NCI-H2029 treated with DMSO at 0.1 percent for 48 hours (cell line): Measurements from ENCODE around the gene P2RX2.
A peak's percentile ranks its signal among the peaks of the same experiment; 100 is the strongest.
"Not testable (repeated sequence)": the region's sequence is repeated elsewhere in the genome, so short reads cannot be mapped to it uniquely, and the experiment has no call there.

Experiments used
- DNase-seq: peaks from one replicate; lab custom pipeline; 2025; lab: John Stamatoyannopoulos, UW

Gene P2RX2

GRCh38 chr12:132583736-132584135 lies 34.8 kb upstream of the P2RX2 start:
- DNase-seq = no peak

DNA sequence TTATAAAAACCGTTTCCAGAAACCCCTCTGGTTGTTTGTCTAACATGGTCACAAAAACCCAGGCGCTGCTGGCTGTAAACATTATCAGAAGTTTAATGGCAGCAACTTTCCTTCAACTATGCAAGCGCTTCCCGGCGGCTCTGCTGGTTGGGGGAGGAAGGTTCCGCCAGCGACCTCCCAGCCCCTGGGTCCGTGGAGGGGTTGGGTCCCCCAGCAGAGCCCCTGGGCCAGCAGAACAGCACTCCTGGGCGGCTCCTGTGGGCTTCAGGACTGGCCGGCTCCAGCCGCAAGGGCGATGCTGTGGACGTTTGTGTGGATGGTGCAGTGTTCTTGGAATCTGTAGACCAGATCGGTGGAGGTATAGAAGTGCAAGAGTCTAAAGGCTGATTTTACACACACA lies 34.1 kb upstream of the P2RX2 start:
- DNase-seq = no peak

- DNase-seq = no peak
Observed at GRCh38 chr12:132585177-132585576, 33.4 kb upstream of the P2RX2 start.

DNA sequence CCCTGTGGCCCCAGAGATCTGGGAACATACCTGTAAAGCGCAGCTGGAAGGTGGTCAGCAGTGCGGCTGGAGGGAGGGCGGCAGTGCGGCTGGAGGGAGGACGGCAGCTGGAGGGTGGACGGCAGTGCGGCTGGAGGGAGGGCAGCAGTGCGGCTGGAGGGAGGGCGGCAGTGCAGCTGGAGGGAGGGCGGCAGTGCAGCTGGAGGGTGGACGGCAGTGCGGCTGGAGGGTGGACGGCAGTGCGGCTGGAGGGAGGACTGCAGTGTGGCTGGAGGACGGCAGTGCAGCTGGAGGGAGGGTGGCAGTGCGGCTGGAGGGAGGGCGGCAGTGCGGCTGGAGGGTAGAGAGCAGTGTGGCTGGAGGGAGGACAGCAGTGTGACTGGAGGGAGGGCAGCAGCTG lies 31.6 kb upstream of the P2RX2 start:
- DNase-seq = no peak

GRCh38 chr12:132587781-132588180 lies 30.8 kb upstream of the P2RX2 start:
- no peak for DNase-seq

GRCh38 chr12:132588319-132588718 lies 30.3 kb upstream of the P2RX2 start:
- no peak for DNase-seq

GRCh38 chr12:132588821-132589669 lies 29.5 kb upstream of the P2RX2 start:
- DNase-seq = no peak

GRCh38 chr12:132591107-132591935 lies 27.3 kb upstream of the P2RX2 start:
- DNase-seq = no peak

GRCh38 chr12:132592282-132592970 lies 26.1 kb upstream of the P2RX2 start:
- DNase-seq = no peak

GRCh38 chr12:132593071-132593470 lies 25.5 kb upstream of the P2RX2 start:
- no peak for DNase-seq

DNA sequence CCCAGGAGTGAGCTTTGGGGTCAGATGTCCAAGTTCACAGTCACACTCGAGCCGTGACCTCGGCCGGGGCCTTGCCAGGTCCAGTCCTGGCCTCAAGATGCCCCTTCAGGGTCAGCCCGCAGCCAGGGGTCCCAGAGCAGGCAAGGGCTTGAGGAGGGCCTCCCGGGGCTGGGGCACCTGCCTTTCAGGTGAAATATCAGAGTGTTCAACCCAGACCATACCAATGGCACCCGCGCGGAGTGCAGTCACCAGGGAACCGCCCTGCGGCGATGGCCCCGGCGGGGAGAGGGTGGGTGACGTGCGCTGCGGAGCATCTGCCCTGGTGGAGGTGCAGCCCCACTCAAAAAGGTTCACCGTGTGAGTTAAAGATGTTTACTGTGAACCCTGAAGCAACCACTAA lies 25.1 kb upstream of the P2RX2 start:
- DNase-seq = no peak

- peak; percentile 95 for DNase-seq
Observed at GRCh38 chr12:132593938-132594358, 24.6 kb upstream of the P2RX2 start.

DNA sequence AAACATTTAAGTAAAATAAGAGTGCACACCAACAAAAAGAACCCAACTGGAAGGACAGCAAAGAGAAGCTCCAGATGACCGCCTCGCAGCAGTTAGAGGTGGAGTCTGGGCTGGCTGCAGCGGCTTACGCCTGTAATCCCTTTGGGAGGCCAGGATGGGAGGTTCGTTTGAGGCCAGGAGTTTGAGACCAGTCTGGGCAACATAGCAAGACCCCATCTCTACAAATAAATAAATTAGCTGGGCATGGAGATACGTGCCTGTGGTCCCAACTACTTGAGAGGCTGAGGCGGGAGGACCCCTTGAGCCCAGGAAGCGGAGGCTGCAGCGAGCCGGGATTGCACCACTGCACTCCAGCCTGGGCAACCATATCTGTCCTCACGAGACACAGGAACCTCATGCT lies 23.4 kb upstream of the P2RX2 start:
- no peak for DNase-seq

- no peak for DNase-seq
Observed at GRCh38 chr12:132596016-132596415, 22.6 kb upstream of the P2RX2 start.

GRCh38 chr12:132597333-132598316 lies 21.0 kb upstream of the P2RX2 start:
- DNase-seq = peak; percentile 17

GRCh38 chr12:132599502-132599901 lies 19.1 kb upstream of the P2RX2 start:
- not testable (repeated sequence) for DNase-seq

GRCh38 chr12:132600048-132601032 lies 18.2 kb upstream of the P2RX2 start:
- DNase-seq = peak; percentile 36

DNA sequence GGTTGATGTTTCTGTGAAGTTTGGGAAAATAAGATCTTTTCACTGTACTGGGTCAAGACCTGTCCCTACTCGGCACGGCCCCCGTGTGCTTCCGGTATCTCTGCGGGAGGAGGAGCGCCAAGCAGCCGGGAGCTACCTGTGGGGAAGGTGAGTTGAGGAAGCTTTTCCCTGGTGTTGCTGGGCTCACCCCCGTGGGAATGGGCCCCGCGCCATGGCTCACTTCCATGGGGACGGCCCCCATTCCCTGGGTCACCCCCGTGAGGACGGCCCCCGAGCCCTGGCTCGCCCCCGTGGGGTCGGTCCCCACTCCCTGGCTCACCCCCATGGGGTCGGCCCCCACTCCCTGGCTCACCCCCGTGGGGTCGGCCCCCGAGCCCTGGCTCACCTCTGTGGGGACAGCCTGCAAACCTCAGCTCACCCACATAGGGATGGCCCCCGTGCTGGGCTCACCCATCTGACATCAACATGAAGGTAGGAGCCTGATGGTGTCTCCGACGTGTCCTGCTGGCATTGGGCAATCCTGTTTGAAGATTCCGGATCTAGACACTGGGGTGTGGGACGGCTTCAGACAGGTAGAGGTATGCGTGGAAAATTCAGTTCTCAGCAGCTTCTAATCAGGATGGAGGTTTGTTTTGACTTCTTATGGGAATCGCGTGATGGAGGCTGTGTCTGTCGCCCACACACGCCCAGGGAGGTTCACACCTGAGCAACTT lies 17.2 kb upstream of the P2RX2 start:
- no peak for DNase-seq

GRCh38 chr12:132602572-132603239 lies 15.9 kb upstream of the P2RX2 start:
- no peak for DNase-seq
